ENCODE data around the gene SULT2B1.

The SULT2B1 gene

GRCh38 chr19:48560095-48560530 lies 8.1 kb downstream of the SULT2B1 start:
- no peak overlapping the region for H3K4me3 ChIP-seq (ENCODE audit: low read depth, low read length)
- no peak for TF ChIP-seq CTCF (IDR thresholded peaks at IDR 0.05; ENCODE audit: borderline replicate concordance, insufficient read depth, low read depth, low read length)

- H3K4me3 ChIP-seq (ENCODE audit: low read depth, low read length): no peak overlapping the region
- TF ChIP-seq CTCF (IDR thresholded peaks at IDR 0.05; ENCODE audit: borderline replicate concordance, insufficient read depth, low read depth, low read length): no peak
Measured at GRCh38 chr19:48561412-48561811, 9.4 kb downstream of the SULT2B1 start.

DNA sequence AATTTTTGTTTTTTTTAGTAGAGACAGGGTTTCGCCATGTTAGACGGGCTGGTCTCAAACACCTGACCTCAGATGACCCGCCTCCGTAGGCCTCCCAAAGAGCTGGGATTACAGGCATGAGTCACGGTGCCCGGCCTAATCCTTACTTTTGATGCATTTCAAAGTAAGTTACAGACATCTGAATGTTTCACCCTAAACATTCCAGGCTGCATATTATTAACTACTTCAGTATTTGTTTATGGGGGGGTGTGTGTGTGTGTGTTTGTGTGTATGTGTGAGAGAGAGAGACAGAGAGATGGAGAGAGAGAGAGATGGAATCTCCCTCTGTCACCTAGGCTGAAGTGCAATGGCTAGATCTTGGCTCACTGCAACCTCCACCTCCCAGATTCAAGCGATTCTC lies 13.1 kb downstream of the SULT2B1 start:
- TF ChIP-seq CTCF (IDR thresholded peaks at IDR 0.05; ENCODE audit: borderline replicate concordance, insufficient read depth, low read depth, low read length): no peak
- no peak overlapping the region for H3K4me3 ChIP-seq (ENCODE audit: low read depth, low read length)

DNA sequence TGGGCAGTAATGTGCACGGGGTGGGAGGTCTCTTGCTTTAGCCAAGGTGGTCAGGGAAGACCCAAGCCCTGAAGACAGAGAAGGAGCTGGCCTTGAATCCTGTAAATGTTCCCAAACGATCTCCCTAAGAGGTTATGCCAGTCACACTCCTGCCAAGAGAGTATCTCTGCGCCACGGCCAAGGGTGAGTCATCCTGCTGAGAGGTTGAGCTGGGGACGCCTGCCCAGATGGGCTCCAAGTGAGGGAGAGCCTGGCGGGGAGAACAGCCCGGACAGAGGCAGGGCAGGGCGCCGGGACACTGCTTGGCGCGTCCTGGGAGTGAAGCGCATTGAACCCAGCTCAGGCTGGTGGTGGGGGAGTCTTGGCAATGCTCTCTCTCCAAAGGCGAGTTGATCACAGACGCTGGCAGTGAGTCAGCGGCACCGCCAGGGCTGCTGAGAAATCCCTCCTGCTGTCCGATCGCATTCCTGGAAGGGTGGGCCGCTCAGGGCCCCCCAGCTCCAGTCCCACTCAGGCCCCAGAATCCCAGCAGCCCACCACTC lies 16.4 kb downstream of the SULT2B1 start:
- H3K4me3 ChIP-seq (ENCODE audit: low read depth, low read length): no peak overlapping the region
- no peak for TF ChIP-seq CTCF (IDR thresholded peaks at IDR 0.05; ENCODE audit: borderline replicate concordance, insufficient read depth, low read depth, low read length)

- H3K4me3 ChIP-seq (ENCODE audit: low read depth, low read length): no peak overlapping the region
- TF ChIP-seq CTCF (IDR thresholded peaks at IDR 0.05; ENCODE audit: borderline replicate concordance, insufficient read depth, low read depth, low read length): no peak
Measured at GRCh38 chr19:48569814-48570213, 17.8 kb downstream of the SULT2B1 start.

DNA sequence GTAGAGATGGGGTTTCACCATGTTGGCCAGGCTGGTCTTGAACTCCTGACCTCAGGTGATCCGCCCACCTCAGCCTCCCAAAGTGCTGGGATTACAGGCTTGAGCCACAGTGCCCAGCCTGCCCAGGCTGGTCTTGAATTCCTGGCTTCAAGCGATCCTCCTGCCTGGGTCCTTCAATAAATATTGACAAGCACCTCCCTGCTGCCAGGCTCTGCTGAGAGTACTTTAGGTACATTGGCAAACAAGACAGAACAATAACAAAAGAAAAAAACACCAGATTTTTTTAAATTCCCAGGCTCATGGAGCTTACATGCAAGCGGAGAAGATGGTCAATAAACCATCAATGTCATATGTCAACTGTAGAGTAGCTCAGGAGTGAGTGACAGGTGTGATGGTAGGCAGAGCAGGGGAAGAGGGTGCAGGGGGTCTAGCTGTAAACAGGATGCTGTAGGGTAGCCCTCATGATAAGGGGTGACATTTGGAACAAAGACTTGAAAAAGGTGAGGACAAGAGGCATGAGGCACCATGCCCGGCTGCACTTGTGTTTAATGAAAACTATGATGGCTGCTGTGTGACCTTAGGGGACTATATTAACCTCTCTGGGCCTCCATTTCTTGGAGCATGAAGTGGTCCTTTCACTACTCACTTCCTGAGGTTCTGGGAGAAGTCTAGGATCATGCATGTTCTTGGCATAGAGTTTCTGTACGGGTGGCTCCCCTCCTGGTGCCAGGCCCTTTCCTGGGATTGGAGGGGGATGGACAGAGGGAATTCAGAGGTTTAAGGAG lies 19.6 kb downstream of the SULT2B1 start:
- no peak for TF ChIP-seq CTCF (IDR thresholded peaks at IDR 0.05; ENCODE audit: borderline replicate concordance, insufficient read depth, low read depth, low read length)
- no peak overlapping the region for H3K4me3 ChIP-seq (ENCODE audit: low read depth, low read length)

DNA sequence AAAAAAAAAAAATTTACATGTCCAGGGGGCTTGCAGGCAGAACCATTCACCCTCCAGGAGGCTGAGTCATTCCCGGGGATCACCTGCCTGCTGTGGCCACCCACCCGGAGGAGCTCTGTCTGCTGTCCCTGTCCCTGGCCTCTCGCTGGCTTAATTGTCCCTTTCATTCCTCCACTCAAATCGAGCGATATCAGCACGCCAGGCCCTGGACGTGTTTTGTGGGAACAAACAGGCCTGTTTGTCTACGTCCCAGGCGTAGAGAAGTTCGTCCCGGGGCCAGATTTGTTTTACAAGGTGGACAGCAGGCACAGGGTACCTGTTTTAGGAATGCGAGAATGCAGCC lies 21.2 kb downstream of the SULT2B1 start:
- no peak for TF ChIP-seq CTCF (IDR thresholded peaks at IDR 0.05; ENCODE audit: borderline replicate concordance, insufficient read depth, low read depth, low read length)
- no peak overlapping the region for H3K4me3 ChIP-seq (ENCODE audit: low read depth, low read length)

Data from GM12875 (cell line).